ENCODE results near the gene CTCF. TPM values are rescaled to one million over a fixed set of nuclear protein-coding genes. Genes with fewer than 3 reads are reported as not detected.

The CTCF gene
- polyA plus RNA-seq, 4 donors = 76.1 to 83.1 (median 78.7) TPM

DNA sequence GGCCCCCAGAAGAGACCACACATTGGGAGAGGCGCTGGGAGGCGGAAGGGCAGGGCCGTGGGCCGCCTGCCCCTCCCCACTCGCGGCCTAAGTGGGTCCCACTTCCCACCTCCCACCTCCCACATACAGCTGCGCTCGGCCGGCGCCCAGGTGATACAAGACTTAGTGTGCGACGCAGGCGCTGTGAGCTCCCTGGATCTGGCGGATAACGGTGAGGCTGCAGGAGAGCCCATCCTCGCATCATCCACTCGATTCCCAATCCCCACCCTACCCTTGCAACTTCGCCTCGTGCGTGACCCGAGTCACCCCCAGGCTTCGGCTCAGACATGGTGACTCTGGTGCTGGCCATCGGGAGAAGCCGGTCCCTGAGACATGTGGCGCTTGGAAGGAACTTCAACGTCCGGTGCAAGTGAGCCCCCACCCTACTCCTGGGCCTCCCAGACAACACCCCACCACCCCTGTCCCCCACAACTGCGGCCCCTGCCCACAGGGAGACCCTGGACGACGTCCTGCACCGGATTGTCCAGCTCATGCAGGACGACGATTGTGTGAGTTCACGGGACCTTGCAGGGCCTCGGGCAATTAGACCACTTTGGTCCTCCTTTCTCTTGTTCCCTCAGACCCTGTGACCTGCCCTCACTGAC, 86.6 kb downstream of the CTCF start:
- DNase-seq (ENCODE audit: low read depth in 4 of 4, low spot score in 2 of 4) = no peak

DNA sequence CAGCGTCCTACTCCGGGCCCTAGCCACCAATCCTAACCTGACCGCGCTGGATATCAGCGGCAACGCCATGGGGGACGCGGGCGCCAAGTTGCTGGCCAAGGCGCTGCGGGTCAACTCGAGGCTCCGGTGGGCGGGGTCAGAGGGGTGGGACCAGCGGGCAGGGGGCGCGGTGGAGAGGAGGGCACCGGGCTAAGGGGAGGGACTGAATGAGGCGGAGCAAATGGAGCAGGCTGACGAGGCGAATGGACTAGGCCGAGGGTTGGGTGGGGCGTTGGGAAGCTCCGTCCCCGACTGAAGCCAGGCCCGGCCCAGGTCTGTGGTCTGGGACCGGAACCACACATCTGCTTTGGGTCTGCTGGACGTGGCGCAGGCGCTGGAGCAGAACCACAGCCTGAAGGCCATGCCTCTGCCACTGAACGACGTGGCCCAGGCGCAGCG, 87.2 kb downstream of the CTCF start:
- no peak for DNase-seq (ENCODE audit: low read depth in 4 of 4, low spot score in 2 of 4)

DNA sequence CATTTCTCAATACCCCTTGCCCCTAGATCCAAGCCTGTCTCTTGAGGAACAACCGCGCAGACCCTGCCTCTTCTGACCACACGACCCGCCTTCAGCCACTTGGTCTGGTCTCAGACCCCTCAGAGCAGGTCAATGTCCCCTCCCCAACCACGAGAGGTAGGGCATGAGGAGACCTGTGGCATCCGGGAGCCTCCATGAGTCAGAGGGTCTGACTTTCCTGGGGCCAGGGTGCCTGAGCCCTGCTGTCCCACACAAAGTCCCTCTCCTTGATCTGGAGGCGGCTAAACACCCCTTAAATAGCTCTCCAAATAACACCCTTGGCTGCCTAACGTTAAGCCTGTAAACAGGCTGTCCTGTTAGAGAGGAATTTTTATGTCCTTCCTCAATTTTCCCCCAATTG, 87.7 kb downstream of the CTCF start:
- DNase-seq (ENCODE audit: low read depth in 4 of 4, low spot score in 2 of 4) = no peak

DNA sequence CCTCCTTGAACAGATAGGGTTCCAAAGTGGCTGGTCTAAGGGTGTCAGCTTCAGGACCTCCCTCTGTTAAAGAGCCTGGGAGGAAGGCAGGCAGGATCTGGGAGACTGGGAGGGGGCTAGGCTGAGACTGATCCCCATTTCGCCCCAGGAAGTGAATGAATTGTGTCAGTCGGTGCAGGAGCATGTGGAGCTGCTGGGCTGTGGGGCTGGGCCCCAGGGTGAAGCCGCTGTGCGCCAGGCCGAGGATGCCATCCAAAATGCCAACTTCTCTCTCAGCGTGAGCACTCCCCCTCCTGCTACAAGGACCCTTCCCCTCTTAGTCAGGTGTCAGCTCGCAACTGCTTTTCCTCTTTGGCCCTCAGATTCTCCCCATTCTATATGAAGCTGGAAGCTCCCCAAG, 88.7 kb downstream of the CTCF start:
- no peak for DNase-seq (ENCODE audit: low read depth in 4 of 4, low spot score in 2 of 4)

DNA sequence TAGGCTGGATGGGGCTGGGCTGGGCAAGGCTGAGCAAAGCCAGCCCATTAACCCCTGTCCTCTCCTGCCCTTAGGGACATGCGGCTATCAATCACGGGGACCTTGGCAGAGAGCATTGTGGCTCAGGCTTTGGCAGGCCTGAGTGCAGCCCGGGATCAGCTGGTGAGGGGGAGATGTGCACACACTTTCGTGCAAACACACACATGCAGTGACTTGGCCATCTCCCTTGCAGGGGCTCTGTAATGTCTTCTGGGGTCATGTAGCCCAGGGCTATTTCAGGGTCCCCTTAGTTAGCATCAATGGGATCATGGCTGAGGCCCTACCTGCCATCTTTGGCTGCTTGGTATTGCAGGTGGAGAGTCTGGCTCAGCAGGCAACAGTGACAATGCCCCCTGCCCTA, 89.5 kb downstream of the CTCF start:
- no peak for DNase-seq (ENCODE audit: low read depth in 4 of 4, low spot score in 2 of 4)

DNA sequence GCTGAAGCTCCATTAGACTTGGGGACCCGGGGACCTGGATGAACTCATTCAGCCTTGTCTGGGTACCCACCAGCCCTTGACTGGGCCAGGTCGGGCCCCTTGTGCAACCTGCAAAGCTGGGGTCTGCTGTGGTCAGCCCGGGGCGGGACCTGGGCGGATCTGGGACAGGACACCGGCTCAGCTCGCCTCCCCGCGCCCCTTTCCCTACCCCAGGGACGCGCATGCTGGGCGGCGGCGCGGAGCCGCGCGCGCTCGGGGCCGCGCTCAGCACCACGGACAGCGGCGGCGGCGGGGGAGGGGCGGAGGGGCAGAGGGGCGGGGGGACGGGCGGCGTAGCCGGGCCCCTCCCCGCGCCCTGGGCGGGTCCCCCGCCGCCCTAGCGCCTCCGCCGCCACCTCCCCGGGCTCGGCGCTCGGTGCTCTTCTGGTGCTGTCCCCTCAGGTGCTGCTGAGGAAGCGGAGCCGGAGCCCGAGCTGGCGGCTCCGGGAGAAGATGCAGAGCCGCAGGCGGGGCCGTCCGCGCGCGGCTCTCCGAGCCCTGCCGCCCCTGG, 90.3 kb downstream of the CTCF start:
- no peak for DNase-seq (ENCODE audit: low read depth in 4 of 4, low spot score in 2 of 4)

DNA sequence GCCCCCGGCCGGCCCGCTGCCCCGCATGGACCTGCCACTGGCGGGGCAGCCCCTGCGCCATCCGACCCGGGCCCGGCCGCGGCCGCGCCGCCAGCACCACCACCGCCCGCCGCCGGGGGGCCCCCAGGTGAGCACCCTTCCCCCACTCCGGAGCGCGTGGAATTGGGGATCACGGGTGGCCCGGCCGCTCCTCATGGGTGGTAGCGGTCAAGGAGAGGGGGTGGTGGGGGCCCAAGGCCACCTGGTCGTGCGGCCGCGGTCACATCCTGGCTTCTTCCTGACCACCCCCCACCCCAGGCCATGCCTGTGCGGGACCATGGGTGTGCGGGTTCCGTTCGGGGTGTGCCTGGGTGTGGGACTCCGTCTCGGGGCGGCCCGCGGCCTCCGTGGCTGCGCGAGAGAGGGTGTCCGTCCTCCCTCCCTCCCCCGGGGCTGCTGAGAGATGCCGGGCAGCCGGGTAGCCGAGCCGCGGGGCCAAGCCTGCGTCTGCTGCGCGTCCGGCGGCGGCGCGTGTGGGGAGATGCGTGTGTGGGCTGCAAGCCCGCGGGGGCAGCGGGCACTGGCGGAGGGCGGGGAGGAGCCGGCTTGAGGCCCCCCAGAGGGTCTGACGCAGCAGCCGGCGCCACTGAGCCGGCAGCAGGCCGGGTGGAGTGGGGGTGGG, 90.9 kb downstream of the CTCF start:
- no peak for DNase-seq (ENCODE audit: low read depth in 4 of 4, low spot score in 2 of 4)

DNA sequence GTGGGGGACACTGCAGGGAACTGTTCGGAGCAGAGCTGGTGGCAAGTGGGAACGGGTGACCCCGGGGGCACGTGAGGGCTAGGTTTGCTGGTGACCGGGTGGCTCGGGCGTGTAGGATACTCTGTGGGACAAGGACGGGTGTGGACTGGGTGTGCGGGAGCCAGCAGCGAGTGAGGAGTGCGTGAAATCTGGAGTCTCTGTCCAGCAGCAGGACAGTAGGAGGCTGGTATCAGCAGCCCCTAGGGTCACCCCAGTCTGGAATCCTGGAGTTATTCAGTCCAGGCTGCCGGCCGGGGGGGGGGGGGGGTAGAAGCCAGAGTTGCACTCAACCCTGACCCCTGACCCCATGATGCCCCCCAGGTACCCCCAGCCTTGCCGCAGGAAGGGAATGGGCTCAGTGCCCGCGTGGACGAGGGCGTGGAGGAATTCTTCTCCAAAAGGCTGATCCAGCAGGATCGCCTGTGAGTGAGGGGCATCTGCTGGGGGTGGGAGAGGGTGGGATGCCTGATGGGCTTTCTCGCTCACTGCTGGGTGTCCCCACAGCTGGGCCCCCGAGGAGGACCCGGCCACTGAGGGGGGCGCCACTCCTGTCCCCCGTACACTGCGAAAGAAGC, 91.6 kb downstream of the CTCF start:
- no peak for DNase-seq (ENCODE audit: low read depth in 4 of 4, low spot score in 2 of 4)

DNA sequence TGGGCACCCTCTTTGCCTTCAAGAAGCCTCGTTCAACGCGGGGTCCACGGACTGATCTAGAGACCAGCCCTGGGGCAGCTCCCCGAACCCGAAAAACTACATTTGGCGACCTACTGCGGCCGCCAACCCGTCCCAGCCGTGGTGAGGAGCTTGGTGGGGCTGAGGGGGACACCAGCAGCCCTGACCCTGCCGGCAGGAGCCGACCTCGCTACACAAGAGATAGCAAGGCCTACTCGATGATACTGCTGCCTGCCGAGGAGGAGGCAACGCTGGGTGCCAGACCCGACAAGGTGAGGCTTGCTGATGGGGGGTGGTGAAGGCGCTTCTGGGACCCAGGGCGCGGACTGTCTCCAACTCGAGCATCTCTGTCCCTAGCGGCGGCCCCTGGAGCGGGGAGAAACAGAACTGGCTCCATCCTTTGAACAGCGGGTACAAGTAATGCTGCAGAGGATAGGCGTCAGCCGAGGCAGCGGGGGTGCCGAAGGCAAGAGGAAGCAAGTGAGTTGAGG, 92.1 kb downstream of the CTCF start:
- no peak for DNase-seq (ENCODE audit: low read depth in 4 of 4, low spot score in 2 of 4)

DNA sequence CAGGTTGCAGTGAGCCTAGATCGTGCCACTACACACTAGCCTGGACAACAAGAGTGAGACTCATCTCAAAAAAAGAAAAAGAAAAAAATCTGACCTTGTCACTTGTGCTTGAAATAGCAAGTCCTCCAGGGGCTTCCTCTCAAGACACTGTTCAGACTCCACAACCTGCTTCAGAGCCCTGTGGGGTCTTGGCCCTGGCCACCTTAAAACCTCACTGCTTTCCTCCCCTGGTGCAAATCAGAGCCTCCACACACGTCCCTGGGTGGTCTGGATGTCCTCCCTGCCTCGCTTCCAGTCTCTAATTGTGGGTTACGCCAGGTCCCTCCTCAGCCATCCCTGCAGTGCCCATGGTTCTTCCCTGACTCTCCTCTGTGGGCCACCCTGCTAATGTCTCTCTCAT, 93.0 kb downstream of the CTCF start:
- no peak for DNase-seq (ENCODE audit: low read depth in 4 of 4, low spot score in 2 of 4)

DNA sequence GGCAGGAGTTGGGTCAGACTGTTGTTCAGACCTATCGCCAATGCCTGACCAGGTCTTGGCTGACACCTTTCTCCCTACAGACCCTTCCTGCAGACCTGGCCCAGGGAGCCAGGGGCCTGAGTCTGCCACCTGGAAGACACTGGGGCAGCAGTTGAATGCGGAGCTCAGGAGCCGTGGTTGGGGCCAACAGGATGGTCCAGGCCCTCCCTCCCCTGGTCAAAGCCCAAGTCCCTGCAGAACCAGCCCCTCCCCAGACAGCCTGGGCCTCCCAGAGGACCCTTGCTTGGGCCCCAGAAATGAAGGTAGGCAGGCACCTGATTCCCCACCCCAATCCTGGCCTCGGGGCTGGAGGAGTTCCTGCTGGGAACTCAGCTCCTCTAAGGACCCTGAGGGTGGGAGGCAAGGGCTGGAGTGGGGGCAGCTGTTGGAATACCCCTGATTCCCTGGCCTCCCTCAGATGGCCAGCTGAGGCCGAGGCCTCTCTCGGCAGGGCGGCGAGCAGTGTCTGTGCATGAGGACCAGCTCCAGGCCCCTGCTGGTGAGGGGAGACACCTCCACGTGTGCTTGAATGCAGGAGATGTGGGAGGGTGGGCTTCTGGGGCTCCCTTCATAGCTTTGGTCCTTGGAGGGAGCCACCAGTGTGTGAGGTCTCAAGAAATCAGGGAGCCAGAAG, 94.2 kb downstream of the CTCF start:
- DNase-seq (ENCODE audit: low read depth in 4 of 4, low spot score in 2 of 4) = no peak

DNA sequence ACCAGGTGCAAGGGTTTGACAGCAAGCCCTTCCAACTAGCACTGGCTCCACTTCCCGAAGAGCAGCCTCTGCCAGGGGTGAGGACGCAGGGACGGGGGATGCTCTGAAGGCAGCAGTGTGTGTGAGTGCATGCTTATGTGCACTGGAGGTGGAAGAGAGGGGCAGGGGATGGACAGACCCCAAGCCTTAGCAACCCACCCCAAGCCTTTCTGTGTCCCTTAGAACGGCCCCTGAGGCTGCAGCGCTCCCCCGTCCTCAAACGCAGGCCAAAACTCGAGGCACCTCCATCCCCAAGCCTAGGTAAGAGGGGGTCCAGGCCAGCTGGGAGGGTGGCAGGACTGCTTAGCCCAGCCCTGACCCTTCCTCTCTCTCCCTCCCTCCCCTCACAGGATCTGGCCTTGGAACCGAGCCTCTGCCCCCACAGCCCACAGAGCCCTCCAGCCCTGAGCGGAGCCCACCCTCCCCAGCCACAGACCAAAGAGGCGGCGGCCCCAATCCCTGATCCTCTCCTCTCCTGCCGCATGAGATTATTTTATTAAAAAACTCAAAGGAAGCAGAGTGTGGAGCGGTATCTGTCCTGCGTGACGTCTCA, 94.8 kb downstream of the CTCF start:
- DNase-seq (ENCODE audit: low read depth in 4 of 4, low spot score in 2 of 4) = no peak

DNA sequence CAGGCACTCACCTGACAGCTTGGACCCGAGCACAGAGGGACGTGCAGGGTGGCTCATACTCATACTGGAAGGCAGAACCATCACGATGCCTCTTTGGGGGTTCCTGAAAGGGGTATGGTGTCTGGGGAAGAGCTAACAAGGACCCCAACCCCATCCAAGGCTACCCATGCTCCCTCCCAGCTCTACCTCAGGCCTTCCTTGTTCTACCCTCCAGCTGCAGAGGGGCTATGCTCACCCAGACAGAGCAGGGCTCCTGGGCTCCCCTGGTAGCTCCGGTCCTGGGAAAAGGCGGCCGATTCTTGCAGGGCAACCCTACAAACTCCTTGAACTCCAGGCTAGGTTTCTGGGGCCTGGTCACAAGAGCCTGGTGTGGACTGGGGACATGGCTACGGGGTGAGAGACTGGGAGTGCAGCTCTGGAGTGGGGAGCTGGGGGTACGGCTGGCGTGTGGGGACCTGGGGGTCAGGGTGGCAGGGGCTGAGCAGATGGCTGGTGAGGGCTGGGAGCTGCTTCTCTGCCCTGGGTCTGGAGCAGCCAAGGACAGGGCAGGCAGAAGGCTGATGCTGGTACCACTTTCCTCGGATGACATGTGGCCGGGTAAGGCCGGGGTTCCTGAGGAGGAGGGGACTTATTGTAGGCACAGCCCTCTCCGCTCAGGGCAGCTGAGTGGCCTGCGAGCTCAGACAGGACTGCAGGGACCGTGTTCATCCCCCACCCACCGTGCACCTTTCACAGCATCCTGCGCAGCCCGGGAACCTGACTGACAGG, 95.6 kb downstream of the CTCF start:
- no peak for DNase-seq (ENCODE audit: low read depth in 4 of 4, low spot score in 2 of 4)

DNA sequence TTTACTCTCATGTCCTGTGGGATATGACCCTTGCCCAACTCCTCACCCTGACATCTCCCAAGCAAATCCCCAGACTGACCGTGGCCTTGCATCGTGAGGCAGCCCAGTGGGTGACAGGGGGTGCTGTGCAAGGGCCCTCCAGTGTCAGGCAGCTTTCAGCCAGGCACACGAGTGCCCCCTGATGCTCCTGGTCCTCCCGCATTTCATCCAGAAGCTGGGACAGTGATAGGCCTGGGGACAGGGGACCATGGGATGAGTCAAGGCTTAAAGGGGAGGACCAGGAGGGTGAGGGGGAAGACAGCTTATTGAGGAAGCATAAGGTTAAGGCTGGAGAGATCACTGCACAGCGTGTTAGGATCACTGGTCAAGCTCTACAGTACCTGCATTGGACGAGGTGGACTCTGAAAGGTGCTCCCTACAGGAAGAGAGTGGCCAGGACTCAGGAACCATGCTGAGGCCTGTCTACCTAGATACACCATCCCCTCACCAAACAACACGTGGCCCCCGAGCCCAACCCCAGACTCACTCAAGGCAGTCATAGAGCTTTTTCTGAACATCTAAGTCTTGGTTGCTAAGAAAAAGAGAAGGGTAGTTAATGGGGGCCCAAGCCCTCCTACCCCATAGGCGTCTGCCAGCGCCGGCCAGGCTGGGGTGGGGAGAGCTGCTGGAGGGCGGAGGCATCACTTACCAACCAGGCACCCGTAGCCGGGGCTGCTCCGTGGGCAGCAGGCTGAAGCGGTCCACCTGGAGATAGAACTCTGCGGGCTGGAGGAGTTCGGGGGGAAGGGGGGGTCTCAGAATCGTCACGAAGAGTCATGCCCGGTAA, 96.7 kb downstream of the CTCF start:
- DNase-seq (ENCODE audit: low read depth in 4 of 4, low spot score in 2 of 4) = no peak

DNA sequence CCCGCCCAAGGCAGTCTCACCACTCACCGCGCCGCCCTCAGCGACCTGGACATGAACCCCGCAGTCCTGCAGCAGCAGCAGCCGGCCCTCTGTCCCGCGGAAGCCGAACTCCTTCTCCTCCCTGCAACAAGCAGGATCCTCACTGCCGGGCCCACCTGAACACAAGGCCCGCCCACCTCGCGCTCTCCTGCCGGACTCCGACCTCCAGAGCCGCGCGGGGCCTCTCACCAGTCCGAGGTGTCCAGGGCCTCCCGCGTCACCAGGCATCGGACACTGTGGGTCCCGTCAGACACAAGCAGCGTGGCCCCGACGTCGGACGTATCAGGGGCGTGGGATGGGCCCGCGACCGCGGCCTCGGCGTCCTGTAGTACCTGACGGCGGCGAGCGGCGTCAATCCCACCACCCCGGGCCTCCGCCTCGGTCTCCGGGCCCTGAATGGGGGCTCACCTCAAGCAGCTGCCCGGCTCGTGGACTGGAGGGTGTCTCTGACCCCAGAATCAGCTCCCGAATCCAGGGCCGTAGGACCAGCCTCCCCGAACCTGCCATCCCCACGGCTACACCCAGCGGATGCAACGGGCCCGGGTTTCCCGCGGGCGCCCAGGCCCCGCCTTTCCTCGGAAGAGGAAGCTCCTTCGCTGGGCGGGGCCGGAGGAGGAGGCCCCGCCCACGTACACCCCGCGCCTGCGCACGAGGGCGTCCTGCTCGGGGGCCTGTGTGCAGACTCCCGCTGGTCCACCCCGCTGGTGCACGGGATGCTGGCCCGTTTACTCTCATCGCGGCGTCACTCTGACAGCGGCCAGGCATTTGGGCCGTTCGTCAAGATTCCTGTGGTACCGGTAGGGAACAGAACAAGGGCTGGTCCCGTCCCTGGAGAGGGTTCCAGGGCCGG, 97.6 kb downstream of the CTCF start, which contains the start of gene ACD:
Gene ACD, minus strand, starts transcription at position 586 of the 889 bp plus-strand sequence. Its CDS starts 40 bp downstream, at position 546.
- peak; percentile 84 to 90 (median 88) for DNase-seq (ENCODE audit: low read depth in 4 of 4, low spot score in 2 of 4)

DNA sequence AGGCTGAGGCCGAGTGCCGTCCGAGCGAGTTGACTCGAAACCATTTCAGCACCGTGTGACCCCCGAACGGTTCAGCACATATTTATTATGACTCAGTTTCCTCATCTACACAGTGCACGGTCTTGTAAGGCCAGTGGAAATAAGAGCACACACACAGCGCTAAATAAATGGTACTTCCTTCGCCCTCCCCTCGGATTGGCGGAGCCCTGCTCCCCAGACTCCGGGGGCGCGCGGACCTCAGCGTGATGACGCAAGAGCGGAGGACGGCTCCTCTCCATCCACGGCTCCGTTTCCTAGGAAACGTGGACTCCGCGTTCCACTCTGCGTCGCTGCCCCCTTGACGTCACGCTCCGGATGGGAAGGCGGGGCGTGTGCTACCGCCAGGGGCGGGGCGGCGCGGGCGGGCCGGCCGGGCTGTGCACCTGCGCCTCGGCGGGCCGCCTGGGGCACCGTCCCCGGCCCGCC, 98.3 kb downstream of the CTCF start, which contains the start of gene PARD6A:
Gene PARD6A, plus strand, starts transcription at position 397 of the 465 bp plus-strand sequence. CDS start 79 bp downstream, outside the sequence.
- DNase-seq (ENCODE audit: low read depth in 4 of 4, low spot score in 2 of 4) = peak in 3 of 4 donors; percentile 81 to 91 (median 82)

DNA sequence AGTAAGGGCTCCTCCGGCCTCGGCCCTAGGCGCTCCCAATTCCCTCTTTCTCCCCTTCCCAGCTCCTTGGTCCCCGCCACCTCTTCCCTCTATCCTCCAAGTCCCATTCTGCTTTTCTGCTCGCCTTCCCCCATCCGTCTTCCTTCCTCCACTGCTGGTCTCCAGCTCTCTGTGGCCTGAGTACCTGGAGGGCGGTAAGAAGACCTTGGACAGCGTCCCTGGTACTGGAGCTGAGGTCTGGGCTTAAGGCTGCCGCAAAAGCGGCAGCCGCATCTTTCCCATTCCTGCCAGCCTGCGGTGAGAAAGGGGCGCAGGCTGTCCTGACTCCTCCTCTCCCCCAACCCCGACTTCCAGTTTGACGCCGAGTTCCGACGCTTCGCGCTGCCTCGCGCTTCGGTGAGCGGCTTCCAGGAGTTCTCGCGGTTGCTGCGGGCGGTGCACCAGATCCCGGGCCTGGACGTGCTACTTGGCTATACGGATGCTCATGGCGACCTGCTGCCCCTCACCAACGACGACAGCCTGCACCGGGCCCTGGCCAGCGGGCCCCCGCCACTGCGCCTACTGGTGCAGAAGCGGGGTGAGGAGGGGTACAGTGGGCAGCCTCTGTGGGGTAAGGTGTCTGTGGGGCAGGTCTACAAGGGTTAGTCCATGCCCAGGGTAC, 98.9 kb downstream of the CTCF start:
- peak in 1 of 4 donors; percentile 48 for DNase-seq (ENCODE audit: low read depth in 4 of 4, low spot score in 2 of 4)
